SK-N-SH treated with all-trans-retinoic acid at 6 μM for 48 hours (cell line): Measurements from ENCODE around the gene MVB12B.
"Not testable (repeated sequence)": the region's sequence is repeated elsewhere in the genome, so short reads cannot be mapped to it uniquely, and the experiment has no call there.

Source experiments
- ATAC-seq: fragments of 200-7000 bp; cut with Tn5 transposase; 3 replicates; pipeline ENCODE4 v1.9.1; 2020; ENCODE audit warnings: mild to moderate bottlenecking, moderate library complexity
- CREB5 ChIP-seq: fragments of 250-450 bp; sonication (Bioruptor Pico); IDR thresholded peaks from 2 replicates; pipeline ENCODE4 v1.5.1; 2020; ENCODE audit warnings: low read depth, mild to moderate bottlenecking, moderate library complexity
- CSDC2 ChIP-seq: fragments of 250-450 bp; sonication (Bioruptor Pico); IDR thresholded peaks from 2 replicates; pipeline ENCODE4 v1.5.0; 2020; ENCODE audit warnings: mild to moderate bottlenecking, moderate library complexity
- ESRRG ChIP-seq: fragments of 250-450 bp; sonication (Bioruptor Pico); IDR thresholded peaks from 2 replicates; pipeline ENCODE4 v1.6.1; 2021; ENCODE audit warnings: mild to moderate bottlenecking
- GLIS3 ChIP-seq: fragments of 250-450 bp; sonication (Bioruptor Pico); IDR thresholded peaks from 2 replicates; pipeline ENCODE4 v1.5.0; 2020; ENCODE audit warnings: mild to moderate bottlenecking, moderate library complexity
- OSR1 ChIP-seq: fragments of 250-450 bp; sonication (Bioruptor Pico); IDR thresholded peaks from 2 replicates; pipeline ENCODE4 v1.8.0; 2022; ENCODE audit warnings: moderate library complexity, mild to moderate bottlenecking, inconsistent platforms
- POU6F1 ChIP-seq: fragments of 250-450 bp; sonication (Bioruptor Pico); IDR thresholded peaks from 2 replicates; pipeline ENCODE4 v1.8.0; 2021; ENCODE audit warnings: low read depth, mild to moderate bottlenecking, moderate library complexity, borderline replicate concordance
- SNAI2 ChIP-seq: fragments of 250-450 bp; sonication (Bioruptor Pico); IDR thresholded peaks from 2 replicates; pipeline ENCODE4 v1.5.0; 2020; ENCODE audit warnings: mild to moderate bottlenecking, moderate library complexity
- TCF4 ChIP-seq: fragments of 250-450 bp; sonication (Bioruptor Pico); IDR thresholded peaks from 2 replicates; pipeline ENCODE4 v1.8.0; 2021; ENCODE audit warnings: mild to moderate bottlenecking, moderate library complexity, borderline replicate concordance
- TOX ChIP-seq: fragments of 250-450 bp; sonication (Bioruptor Pico); IDR thresholded peaks from 2 replicates; pipeline ENCODE4 v1.8.0; 2021; ENCODE audit warnings: mild to moderate bottlenecking, moderate library complexity, borderline replicate concordance
- TSHZ2 ChIP-seq: fragments of 250-450 bp; sonication (Bioruptor Pico); IDR thresholded peaks from 2 replicates; pipeline ENCODE4 v1.5.0; 2020; ENCODE audit warnings: mild to moderate bottlenecking, moderate library complexity
- ZFP3 ChIP-seq: fragments of 250-450 bp; sonication (Bioruptor Pico); IDR thresholded peaks from 2 replicates; pipeline ENCODE4 v1.5.0; 2020; ENCODE audit warnings: mild to moderate bottlenecking, moderate library complexity
- ZFP30 ChIP-seq: fragments of 450-650 bp; formaldehyde crosslinking; IDR thresholded peaks from 2 replicates; pipeline ENCODE4 v1.5.0; 2022; ENCODE audit warnings: mild to moderate bottlenecking, moderate library complexity
- ZNF565 ChIP-seq: fragments of 450-650 bp; formaldehyde crosslinking; conservative IDR thresholded peaks from 2 replicates; pipeline ENCODE4 v1.5.0; 2020; ENCODE audit warnings: low read depth, mild to moderate bottlenecking, moderate library complexity
- ZNF70 ChIP-seq: fragments of 450-650 bp; formaldehyde crosslinking; IDR thresholded peaks from 2 replicates; pipeline ENCODE4 v1.5.0; 2020; ENCODE audit warnings: mild to moderate bottlenecking, moderate library complexity
- ZNF8 ChIP-seq: fragments of 450-650 bp; formaldehyde crosslinking; IDR thresholded peaks from 2 replicates; pipeline ENCODE4 v1.5.0; 2020; ENCODE audit warnings: mild to moderate bottlenecking, moderate library complexity
- TF ChIP-seq, protein P1 (sequence below): fragments of 250-450 bp; sonication (Bioruptor Pico); IDR thresholded peaks from 2 replicates; pipeline ENCODE4 v1.5.1; 2021; ENCODE audit warnings: mild to moderate bottlenecking, moderate library complexity

MVB12B gene

GRCh38 chr9:126536841-126537465, 210.3 kb downstream of the MVB12B start:
- ATAC-seq: no peak
- TF ChIP-seq TOX: no peak
- TF ChIP-seq ESRRG (CRISPR knock-in tag): no peak
- no peak for TF ChIP-seq SNAI2 (CRISPR knock-in tag)
- no peak for TF ChIP-seq ZFP3 (CRISPR knock-in tag)
- no peak for TF ChIP-seq ZNF8 (CRISPR knock-in tag)
- no peak for TF ChIP-seq ZNF565 (CRISPR knock-in tag)
- no peak for TF ChIP-seq TCF4 (CRISPR knock-in tag)
- no peak for TF ChIP-seq ZNF70 (CRISPR knock-in tag)
- TF ChIP-seq CREB5: no peak

DNA sequence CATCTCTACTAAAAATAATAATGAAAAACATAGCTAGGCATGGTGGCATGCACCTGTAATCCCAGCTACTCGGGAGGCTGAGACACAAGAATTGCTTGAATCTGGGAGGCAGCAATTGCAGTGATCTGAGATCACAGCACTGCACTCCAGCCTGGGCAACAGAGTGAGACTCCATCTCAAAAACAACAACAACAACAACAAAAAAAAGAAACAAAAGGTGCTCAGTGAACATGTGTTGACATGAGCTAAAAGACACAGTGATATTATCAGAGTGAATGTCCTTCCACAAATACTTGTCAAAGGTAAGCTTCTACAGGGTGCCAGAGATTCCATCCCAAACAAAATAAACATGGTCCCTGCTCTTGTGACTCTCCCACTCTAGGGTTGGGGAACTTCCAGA, 211.9 kb downstream of the MVB12B start:
- no peak for ATAC-seq
- no peak for TF ChIP-seq GLIS3 (CRISPR knock-in tag)

DNA sequence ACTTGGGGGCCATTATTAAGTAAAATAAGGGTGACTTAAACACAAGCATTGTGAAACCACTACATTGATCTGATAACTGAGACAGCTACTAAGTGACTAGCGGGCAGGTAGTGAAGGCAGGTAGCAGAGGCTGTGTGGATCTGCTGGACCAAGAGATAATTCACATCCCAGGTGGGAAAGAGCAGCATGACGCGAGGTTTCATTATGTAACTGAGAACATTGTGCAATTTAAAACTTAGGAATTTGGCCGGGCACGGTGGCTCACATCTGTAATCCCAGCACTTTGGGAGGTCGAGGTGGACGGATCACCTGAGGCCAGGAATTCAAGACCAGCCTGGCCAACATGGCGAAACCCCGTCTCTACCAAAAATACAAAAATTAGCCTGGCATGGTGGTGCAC, 213.8 kb downstream of the MVB12B start:
- not testable (repeated sequence) for ATAC-seq

DNA sequence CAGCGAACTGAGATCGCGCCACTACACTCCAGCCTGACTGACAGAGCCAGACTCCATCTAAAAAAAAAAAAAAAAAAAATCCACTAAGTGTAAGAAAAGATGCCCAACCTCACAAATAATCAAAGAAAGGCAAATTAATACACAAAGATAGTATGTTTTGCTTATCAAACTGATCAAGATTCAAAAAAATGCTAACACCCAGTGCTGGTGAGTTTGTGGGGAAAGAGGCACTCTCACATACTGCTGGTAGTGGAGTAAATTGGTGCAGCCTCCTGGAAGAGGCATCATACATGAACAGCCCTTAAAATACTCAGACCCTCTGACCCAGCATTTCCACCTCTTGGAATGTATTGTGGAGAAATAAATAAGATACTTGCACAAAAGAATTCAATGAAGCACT, 216.9 kb downstream of the MVB12B start:
- no peak for ATAC-seq
- no peak for TF ChIP-seq ZFP3 (CRISPR knock-in tag)
- TF ChIP-seq CSDC2 (CRISPR knock-in tag): no peak

DNA sequence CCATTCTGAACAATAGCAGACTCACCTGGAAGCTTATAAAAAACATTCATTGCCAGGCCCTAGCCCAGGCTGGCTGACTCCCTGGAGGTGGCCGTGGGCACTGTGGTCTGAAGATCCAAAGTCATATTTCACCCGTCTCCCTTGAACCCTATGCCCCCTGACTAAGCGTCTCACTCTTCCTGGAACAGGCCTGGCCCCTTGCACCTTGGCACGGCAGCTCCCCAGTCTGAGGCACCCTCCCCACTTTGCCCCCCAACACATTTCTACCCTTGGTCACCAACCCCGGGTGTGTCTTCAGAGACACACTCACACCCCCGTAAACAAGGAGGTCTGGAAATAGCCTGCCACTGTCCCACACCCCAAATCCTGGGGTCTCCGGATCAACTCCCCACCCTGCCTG, 218.5 kb downstream of the MVB12B start:
- TF ChIP-seq CREB5: no peak
- TF ChIP-seq GLIS3 (CRISPR knock-in tag): no peak
- TF ChIP-seq POU6F1 (CRISPR knock-in tag): no peak
- ATAC-seq: no peak

DNA sequence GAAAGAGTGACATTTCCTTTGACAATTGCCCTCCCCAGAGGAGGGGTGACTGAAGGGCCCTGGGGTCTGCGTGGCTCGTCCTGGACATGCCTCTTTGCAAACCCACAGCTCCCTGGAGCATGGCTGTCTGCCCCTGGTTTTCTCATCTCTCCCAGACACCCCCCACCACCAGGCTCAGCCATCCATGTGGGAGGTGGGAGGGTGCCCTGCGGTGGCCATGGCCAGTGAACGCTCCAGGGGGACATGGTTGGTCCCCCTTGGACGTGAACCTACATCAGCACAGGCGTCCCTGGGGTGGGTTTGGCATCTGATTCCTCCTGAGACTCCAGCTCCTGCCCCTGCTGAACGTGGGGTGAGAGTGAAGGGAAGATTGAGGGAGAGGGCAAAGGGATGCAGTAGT, 219.4 kb downstream of the MVB12B start:
- TF ChIP-seq ZFP3 (CRISPR knock-in tag) (no peak), ZNF565 (CRISPR knock-in tag) (no peak), ZFP30 (CRISPR knock-in tag) (no peak)
- ATAC-seq: no peak

DNA sequence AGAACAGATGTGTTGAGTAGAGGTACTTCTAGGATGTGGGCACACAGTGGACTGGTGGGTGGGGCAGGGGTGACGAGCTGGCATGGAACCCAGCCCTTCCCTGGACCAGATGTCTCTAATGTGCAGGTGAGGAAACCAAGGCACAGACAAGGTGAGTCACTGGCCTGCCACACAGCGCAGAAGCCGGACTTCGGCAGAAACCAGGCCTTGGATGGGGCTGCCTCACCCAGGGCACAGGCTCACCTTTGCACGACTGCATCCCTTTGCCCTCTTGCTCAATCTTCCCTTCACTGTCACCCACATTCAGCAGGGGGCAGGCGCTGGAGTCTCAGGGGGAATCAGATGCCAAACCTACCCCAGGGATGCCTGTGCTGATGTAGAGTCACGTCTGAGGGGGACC, 221.7 kb downstream of the MVB12B start:
- ATAC-seq: no peak
- TF ChIP-seq ZFP3 (CRISPR knock-in tag) (no peak), OSR1 (CRISPR knock-in tag) (no peak), TSHZ2 (CRISPR knock-in tag) (no peak), ZFP30 (CRISPR knock-in tag) (no peak), CREB5 (no peak), ZNF8 (CRISPR knock-in tag) (no peak)
- TF ChIP-seq, protein P1, sequence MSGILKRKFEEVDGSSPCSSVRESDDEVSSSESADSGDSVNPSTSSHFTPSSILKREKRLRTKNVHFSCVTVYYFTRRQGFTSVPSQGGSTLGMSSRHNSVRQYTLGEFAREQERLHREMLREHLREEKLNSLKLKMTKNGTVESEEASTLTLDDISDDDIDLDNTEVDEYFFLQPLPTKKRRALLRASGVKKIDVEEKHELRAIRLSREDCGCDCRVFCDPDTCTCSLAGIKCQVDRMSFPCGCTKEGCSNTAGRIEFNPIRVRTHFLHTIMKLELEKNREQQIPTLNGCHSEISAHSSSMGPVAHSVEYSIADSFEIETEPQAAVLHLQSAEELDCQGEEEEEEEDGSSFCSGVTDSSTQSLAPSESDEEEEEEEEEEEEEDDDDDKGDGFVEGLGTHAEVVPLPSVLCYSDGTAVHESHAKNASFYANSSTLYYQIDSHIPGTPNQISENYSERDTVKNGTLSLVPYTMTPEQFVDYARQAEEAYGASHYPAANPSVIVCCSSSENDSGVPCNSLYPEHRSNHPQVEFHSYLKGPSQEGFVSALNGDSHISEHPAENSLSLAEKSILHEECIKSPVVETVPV (CRISPR knock-in tag): no peak
- TF ChIP-seq, all 23 proteins: peak for 0
